Stimulated activated CD8-positive, alpha-beta memory T cell treated with anti-CD3 and anti-CD28 coated beads, Interleukin-2, amount 100 ng/mL, for 1 hour (primary cell): Measurements from ENCODE around the gene MFAP4.

Source experiments
- DNase-seq, 2 donors: peaks; one replicate each; pipeline ENCODE4 v3.0.0-alpha.2; 2020; ENCODE audit warnings: low read depth in 2 of 2

The MFAP4 gene

GRCh38 chr17:19410091-19410490, 23.1 kb upstream of the MFAP4 start:
- DNase-seq = no peak

- no peak for DNase-seq
Measured at GRCh38 chr17:19409509-19409908, 22.5 kb upstream of the MFAP4 start.

GRCh38 chr17:19409066-19409465, 22.1 kb upstream of the MFAP4 start:
- DNase-seq = no peak

GRCh38 chr17:19408346-19408710, 21.3 kb upstream of the MFAP4 start:
- DNase-seq = no peak

GRCh38 chr17:19407601-19408345, 20.8 kb upstream of the MFAP4 start:
- no peak for DNase-seq

GRCh38 chr17:19405114-19405513, 18.1 kb upstream of the MFAP4 start:
- no peak for DNase-seq

GRCh38 chr17:19404264-19404663, 17.3 kb upstream of the MFAP4 start:
- no peak for DNase-seq

- no peak for DNase-seq
Measured at GRCh38 chr17:19403021-19403420, 16.0 kb upstream of the MFAP4 start.

GRCh38 chr17:19402171-19402570, 15.2 kb upstream of the MFAP4 start:
- no peak for DNase-seq

GRCh38 chr17:19401321-19402010, 14.5 kb upstream of the MFAP4 start:
- DNase-seq = no peak

GRCh38 chr17:19399750-19400450, 12.9 kb upstream of the MFAP4 start:
- no peak for DNase-seq

GRCh38 chr17:19398301-19399181, 11.6 kb upstream of the MFAP4 start:
- DNase-seq = no peak

GRCh38 chr17:19397556-19398041, 10.6 kb upstream of the MFAP4 start:
- no peak for DNase-seq

- DNase-seq = no peak
Measured at GRCh38 chr17:19392303-19392702, 5.3 kb upstream of the MFAP4 start.

GRCh38 chr17:19391432-19391831, 4.4 kb upstream of the MFAP4 start:
- no peak for DNase-seq

GRCh38 chr17:19390951-19391350, 4.0 kb upstream of the MFAP4 start:
- no peak for DNase-seq

- DNase-seq = no peak
Measured at GRCh38 chr17:19388791-19389785, 2.1 kb upstream of the MFAP4 start.

- DNase-seq = no peak
Measured at GRCh38 chr17:19387921-19388521, 1.0 kb upstream of the MFAP4 start.

GRCh38 chr17:19386051-19386929, 700 bp downstream of the MFAP4 start:
- no peak for DNase-seq
